Progenitor cell of endocrine pancreas (in vitro differentiated cells): ENCODE results near the gene SLC45A1. TPM values are rescaled to one million over a fixed set of nuclear protein-coding genes. Genes with fewer than 3 reads are reported as not detected.

ENCODE experiments used
- DNase-seq: peaks from one replicate; pipeline ENCODE4 v3.0.0; 2021; ENCODE audit warnings: low spot score; ENCODE audit not compliant: unreplicated experiment
- H3K27ac Mint-ChIP-seq: 2 replicates; pipeline ENCODE4 v1.8.0; 2021; ENCODE audit warnings: mild to moderate bottlenecking, moderate library complexity, mixed read lengths
- H3K27me3 Mint-ChIP-seq: 2 replicates; pipeline ENCODE4 v1.8.0; 2021; ENCODE audit warnings: mixed read lengths
- H3K36me3 Mint-ChIP-seq: 2 replicates; pipeline ENCODE4 v1.8.0; 2022; ENCODE audit warnings: mixed read lengths; ENCODE audit not compliant: insufficient read depth
- H3K4me1 Mint-ChIP-seq: 2 replicates; pipeline ENCODE4 v1.8.0; 2021; ENCODE audit warnings: low read depth, mixed read lengths
- H3K4me3 Mint-ChIP-seq: 2 replicates; pipeline ENCODE4 v1.8.0; 2021; ENCODE audit warnings: low read depth, mild to moderate bottlenecking, moderate library complexity, mixed read lengths
- H3K9me3 Mint-ChIP-seq: 2 replicates; pipeline ENCODE4 v1.8.0; 2021; ENCODE audit warnings: low read depth, mixed read lengths
- CTCF ChIP-seq: fragments of 200-600 bp; sonication (generic); IDR thresholded peaks from one replicate; pipeline ENCODE4 v1.5.0; 2021; ENCODE audit warnings: antibody characterized with exemption, mild to moderate bottlenecking; ENCODE audit not compliant: unreplicated experiment
- total RNA-seq: library from RNA; stranded (reverse); gene quantifications from 2 replicates; pipeline ENCODE4 v1.2.1, GENCODE V29; 2021

Gene SLC45A1
- total RNA-seq, 1 donor from 2014 or later, result 0.86 TPM

GRCh38 chr1:8338526-8339202 lies 20.8 kb downstream of the SLC45A1 start:
- no peak for TF ChIP-seq CTCF
- peaks cover 3% of the 10 kb centered on the region for H3K9me3 Mint-ChIP-seq
- H3K36me3 Mint-ChIP-seq, result peaks cover 1% of the 10 kb centered on the region
- DNase-seq, result no peak
- H3K27ac Mint-ChIP-seq, result no peak overlapping the region
- no peaks in the 10 kb centered on the region for H3K27me3 Mint-ChIP-seq
- H3K4me1 Mint-ChIP-seq, result no peaks in the 10 kb centered on the region
- H3K4me3 Mint-ChIP-seq, result no peak overlapping the region

- Mint-ChIP-seq H3K4me1 (no peaks in the 10 kb centered on the region), H3K36me3 (peaks cover 1% of the 10 kb centered on the region), H3K27me3 (no peaks in the 10 kb centered on the region), H3K27ac (no peak overlapping the region), H3K9me3 (peaks cover 3% of the 10 kb centered on the region), H3K4me3 (no peak overlapping the region)
- TF ChIP-seq CTCF, result no peak
- no peak for DNase-seq
Observed at GRCh38 chr1:8339203-8339600, 21.3 kb downstream of the SLC45A1 start.

- no peak for DNase-seq
- TF ChIP-seq CTCF, result no peak
- H3K27ac Mint-ChIP-seq, result no peak overlapping the region
- H3K9me3 Mint-ChIP-seq, result peaks cover 3% of the 10 kb centered on the region
- H3K4me3 Mint-ChIP-seq, result no peak overlapping the region
- H3K36me3 Mint-ChIP-seq, result peaks cover 1% of the 10 kb centered on the region
- H3K4me1 Mint-ChIP-seq, result no peaks in the 10 kb centered on the region
- no peaks in the 10 kb centered on the region for H3K27me3 Mint-ChIP-seq
Observed at GRCh38 chr1:8340448-8340847, 22.5 kb downstream of the SLC45A1 start.

GRCh38 chr1:8342325-8342724 lies 24.4 kb downstream of the SLC45A1 start:
- no peak overlapping the region for H3K27ac Mint-ChIP-seq

GRCh38 chr1:8343044-8343443 lies 25.1 kb downstream of the SLC45A1 start:
- DNase-seq, result no peak
- peaks cover 1% of the 10 kb centered on the region for H3K36me3 Mint-ChIP-seq
- no peaks in the 10 kb centered on the region for H3K9me3 Mint-ChIP-seq
- H3K27me3 Mint-ChIP-seq, result no peaks in the 10 kb centered on the region
- H3K4me3 Mint-ChIP-seq, result no peak overlapping the region
- TF ChIP-seq CTCF, result no peak
- H3K27ac Mint-ChIP-seq, result no peak overlapping the region
- peaks cover 2% of the 10 kb centered on the region for H3K4me1 Mint-ChIP-seq

More at GRCh38 chr1:8342325-8342724, 24.4 kb downstream of the SLC45A1 start:
- peaks cover 1% of the 10 kb centered on the region for H3K36me3 Mint-ChIP-seq
- peaks cover 2% of the 10 kb centered on the region for H3K4me1 Mint-ChIP-seq
- no peaks in the 10 kb centered on the region for H3K27me3 Mint-ChIP-seq
- TF ChIP-seq CTCF, result no peak
- no peak for DNase-seq
- no peak overlapping the region for H3K4me3 Mint-ChIP-seq
- H3K9me3 Mint-ChIP-seq, result no peaks in the 10 kb centered on the region
